Measurements from ENCODE around the gene CDR2. TPM values are rescaled to one million over a fixed set of nuclear protein-coding genes. Genes with fewer than 3 reads are reported as not detected.

Gene CDR2
- total RNA-seq, result 39.5 and 43.2 TPM in 2 replicates

DNA sequence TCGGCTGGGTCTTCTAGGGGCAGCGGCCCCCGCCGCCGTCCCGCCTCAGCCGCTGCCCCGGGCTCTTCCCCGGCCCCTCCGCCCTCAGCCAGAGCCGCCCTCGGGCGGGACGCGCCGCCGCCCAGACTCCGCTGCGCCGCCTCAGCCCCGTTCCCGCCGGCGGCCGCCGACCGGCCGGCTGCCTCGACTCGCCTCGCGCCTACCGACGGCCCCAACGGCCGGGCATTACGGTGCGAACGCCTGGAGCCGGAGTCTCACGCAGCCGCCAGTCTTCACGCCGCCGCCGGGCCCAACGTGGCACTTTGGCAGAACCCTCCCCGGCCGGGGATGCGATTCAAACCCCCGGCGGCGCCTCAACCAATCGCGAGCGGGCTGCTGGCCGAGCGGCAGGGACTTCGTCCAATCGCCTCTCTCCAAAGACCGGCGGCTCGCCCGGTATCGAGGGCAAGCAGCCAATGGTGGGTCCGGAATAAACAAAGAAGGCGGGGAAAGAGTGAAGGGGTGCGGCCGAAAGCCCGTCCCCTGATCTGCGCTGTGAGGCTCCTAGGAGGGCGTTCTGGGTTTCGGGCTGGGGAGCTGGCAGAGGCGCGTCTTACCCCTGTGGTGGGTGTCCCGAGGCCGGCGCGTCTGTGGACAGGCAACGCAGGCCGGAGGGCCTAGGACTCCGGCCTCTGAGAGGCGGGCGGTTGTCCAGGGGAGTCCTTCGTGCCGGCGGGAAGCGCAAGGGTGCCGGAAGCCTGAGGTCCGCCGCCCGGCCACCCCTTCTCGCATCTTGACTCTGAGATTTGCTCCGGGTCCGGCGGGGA is at the start of gene CDR2:
Gene CDR2 (minus strand): TSS at position 309 of the 806 bp plus-strand sequence. CDS start 310 bp downstream, outside the sequence.

DNA sequence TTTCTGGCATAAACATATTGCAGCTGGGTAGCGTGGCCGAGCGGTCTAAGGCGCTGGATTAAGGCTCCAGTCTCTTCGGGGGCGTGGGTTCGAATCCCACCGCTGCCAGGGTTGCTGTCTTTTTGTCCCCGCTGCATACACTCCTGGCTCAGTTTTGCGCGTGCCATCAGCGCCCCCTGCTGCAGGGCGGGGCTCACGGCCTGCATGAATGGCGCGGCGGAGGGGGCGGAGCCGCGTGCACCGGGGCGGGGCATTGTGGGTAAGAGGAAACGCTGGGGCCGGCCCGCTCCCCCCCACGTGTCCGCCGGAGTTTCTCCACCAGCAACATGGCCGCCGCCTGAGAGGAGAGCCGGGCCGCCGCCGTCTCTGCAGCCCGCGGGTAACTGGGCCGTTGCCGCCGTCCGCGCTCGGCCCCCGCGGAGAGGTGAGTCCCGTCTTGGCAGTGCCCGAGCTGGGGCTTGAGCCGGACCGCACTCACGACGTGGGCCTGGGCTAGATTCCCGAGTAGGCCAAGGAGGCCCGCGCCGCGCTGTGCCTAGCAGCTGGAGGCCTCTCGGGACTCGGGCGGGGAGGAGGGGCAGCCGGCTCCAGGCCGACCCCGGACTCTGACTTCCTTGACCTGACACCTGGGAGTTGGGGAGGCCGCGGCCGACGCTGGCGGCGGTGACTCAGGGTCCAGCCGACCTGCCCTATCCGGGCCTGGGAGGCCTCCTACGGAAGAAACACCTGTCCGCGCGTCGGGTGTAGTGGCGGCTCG is 77.1 kb downstream of the CDR2 start, which contains the start of gene POLR3E:
Gene POLR3E (plus strand): TSS at position 296 of the 757 bp plus-strand sequence. CDS start 5,560 bp downstream, outside the sequence.

Other genes starting within 250 kb of the CDR2 start
- gene SDR42E2, start 212.1 kb downstream of the CDR2 start, total RNA-seq, result 0.07 and 0.13 TPM in 2 replicates
- gene EEF2K, start 168.3 kb downstream of the CDR2 start, total RNA-seq, result 47.7 and 59.4 TPM in 2 replicates
- gene POLR3E, start 77.2 kb downstream of the CDR2 start, total RNA-seq, result 38.2 and 42.1 TPM in 2 replicates
- 321 and 375 TPM in 2 replicates for gene NPIPB5, start 136.3 kb upstream of the CDR2 start, total RNA-seq